Ovary (tissue), 3 donors: Measurements from ENCODE around the gene ATL3.

ENCODE experiments used
- EP300 ChIP-seq: sonication (generic); formaldehyde crosslinking; IDR thresholded peaks from one replicate; pipeline ENCODE4 v1.6.1; 2017; ENCODE audit warnings: antibody characterized with exemption
- POLR2A ChIP-seq: fragments of 450-650 bp; IDR thresholded peaks from one replicate; pipeline ENCODE4 v1.6.1; 2017; ENCODE audit warnings: antibody characterized with exemption, mild to moderate bottlenecking, moderate library complexity
- TF ChIP-seq, protein P1 (sequence below), 3 donors: fragments of 450-650 bp in 2 of 3; fragments of 200-600 bp in 1 of 3; IDR thresholded peaks; one replicate each; pipeline versions ENCODE4 v1.5.1 to v1.8.0; 2016 to 2022; ENCODE audit warnings: antibody characterized with exemption in 3 of 3, mild to moderate bottlenecking in 1 of 3
- donor health status: DM: no; HTN: no; CAD: no.

DNA sequence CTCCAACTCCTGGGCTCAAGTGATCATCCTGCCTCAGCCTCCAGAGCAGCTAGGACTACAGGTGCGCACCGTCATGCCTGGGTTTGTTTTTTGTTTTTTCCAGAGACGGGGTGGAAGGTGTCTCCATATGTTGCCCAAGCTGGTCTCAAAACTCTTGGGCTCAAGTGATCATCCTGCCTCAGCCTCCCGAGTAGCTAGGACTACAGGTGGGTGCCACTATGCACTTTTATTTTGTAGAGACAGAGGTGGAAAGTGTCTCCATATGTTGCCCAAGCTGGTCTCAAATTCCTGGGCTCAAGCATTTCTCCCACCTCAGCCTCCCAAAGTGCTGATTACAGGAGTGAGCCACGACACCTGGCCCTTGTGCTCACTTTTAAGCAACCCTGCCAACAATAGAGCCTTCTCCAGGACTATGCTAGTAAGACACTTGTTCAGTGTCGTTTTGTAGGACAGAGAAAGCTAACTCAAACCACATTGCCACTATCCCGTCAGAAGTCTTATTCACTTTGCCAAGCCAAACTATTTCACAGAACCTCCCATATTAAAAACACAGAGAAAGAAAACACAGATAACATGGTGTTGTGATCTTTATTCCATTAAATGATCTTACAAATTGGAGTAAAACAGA is 47.5 kb downstream of the ATL3 start:
- TF ChIP-seq, protein P1, sequence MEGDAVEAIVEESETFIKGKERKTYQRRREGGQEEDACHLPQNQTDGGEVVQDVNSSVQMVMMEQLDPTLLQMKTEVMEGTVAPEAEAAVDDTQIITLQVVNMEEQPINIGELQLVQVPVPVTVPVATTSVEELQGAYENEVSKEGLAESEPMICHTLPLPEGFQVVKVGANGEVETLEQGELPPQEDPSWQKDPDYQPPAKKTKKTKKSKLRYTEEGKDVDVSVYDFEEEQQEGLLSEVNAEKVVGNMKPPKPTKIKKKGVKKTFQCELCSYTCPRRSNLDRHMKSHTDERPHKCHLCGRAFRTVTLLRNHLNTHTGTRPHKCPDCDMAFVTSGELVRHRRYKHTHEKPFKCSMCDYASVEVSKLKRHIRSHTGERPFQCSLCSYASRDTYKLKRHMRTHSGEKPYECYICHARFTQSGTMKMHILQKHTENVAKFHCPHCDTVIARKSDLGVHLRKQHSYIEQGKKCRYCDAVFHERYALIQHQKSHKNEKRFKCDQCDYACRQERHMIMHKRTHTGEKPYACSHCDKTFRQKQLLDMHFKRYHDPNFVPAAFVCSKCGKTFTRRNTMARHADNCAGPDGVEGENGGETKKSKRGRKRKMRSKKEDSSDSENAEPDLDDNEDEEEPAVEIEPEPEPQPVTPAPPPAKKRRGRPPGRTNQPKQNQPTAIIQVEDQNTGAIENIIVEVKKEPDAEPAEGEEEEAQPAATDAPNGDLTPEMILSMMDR (IDR thresholded peaks at IDR 0.05) = no peak
- TF ChIP-seq POLR2A (no peak), EP300 (no peak)
